Measurements from ENCODE around the gene PARPBP.

Gene PARPBP

DNA sequence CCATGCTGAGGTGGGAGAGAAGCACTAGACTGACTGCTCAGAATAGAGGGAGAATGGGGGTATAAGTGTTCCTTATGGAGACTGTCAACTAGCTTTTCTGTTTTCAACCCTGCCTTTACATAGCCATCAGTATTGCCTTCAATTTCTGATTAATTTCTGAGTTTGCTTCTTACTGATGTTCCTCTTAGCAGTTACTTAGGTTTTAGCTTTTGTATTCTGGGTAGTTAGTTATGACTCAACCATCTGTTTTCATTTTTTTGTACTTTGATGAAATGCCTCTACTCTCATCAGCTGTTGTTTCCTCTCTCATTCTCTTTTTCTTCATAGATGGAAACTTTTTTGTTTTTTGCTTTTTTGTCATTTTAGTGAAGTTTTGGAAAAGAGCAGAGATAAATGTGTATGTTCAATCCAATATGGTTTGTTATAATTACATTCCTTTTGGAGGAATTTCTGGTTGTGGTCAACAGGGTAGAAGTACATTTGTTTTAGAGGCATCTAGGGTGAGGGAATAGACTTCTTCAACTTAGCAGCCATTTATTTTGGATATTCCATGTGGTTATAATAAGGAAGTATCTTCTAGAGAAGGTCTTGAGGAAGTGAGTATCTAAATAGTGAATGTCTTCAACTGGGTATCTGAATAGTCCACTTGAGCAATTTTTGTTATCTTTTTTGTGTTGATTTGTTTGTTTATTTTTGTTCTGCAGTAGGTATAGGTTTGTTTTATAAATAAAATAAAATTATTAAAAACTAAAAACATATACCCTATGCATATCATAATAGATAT lies 48.0 kb downstream of the PARPBP start:
- no peak for TF ChIP-seq CTCF (IDR thresholded peaks at IDR 0.05; ENCODE audit: low read depth, low read length)
- H3K4me3 ChIP-seq (replicated peaks in 1 of 2; ENCODE audit: low read depth in 2 of 2, low read length in 2 of 2) = no peak overlapping the region
- DNase-seq (ENCODE audit: low read depth in 2 of 2) = peak; percentile 5 to 28

- peak; percentile 56 to 58 for DNase-seq (ENCODE audit: low read depth in 2 of 2)
- H3K4me3 ChIP-seq (replicated peaks in 1 of 2; ENCODE audit: low read depth in 2 of 2, low read length in 2 of 2) = no peak overlapping the region
- peak; percentile 73 for TF ChIP-seq CTCF (IDR thresholded peaks at IDR 0.05; ENCODE audit: low read depth, low read length)
Observed at GRCh38 chr12:102169922-102170621, 50.1 kb downstream of the PARPBP start.

- H3K4me3 ChIP-seq (replicated peaks in 1 of 2; ENCODE audit: low read depth in 2 of 2, low read length in 2 of 2) = no peak overlapping the region
- no peak for DNase-seq (ENCODE audit: low read depth in 2 of 2)
- no peak for TF ChIP-seq CTCF (IDR thresholded peaks at IDR 0.05; ENCODE audit: low read depth, low read length)
Observed at GRCh38 chr12:102171951-102172350, 52.0 kb downstream of the PARPBP start.

DNA sequence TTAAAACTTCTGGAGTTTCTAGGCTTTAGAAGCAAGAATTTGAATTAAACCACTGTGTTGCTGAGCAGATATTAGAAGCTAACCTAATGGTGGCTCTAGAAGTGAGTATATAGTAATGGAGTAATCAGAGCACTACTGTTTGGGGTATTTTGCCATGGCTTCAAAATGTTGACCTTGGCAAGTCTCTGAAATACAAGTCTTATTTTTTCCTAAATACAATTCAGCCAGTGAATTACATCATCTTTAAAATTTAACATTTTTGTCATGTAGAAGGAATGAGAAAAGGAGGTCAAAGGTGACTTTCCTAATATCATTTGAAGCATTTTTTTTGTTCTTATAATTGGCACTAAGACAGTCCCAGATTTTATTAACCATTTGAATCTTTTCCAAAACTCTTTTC lies 52.5 kb downstream of the PARPBP start:
- TF ChIP-seq CTCF (IDR thresholded peaks at IDR 0.05; ENCODE audit: low read depth, low read length) = no peak
- peak; percentile 87 to 91 for DNase-seq (ENCODE audit: low read depth in 2 of 2)
- H3K4me3 ChIP-seq (replicated peaks in 1 of 2; ENCODE audit: low read depth in 2 of 2, low read length in 2 of 2) = no peak overlapping the region

DNA sequence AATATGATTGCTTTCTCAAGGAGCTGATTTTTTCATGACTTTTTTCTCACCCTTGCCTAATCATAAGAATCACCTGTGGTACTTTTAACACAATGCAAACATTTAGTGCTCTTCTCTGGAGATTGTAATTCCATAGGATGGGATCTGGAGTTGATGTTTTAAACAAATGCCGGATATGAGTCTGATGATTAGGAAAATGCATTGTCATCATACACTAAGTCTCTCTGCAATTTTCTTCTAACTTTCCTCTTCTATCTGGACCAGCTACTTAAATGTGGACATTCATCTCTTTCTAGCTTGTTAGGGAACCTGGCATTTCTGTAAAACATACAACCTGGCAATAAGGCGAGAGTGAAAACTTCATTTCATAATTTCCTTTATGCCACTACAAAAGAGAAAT lies 54.1 kb downstream of the PARPBP start:
- DNase-seq (ENCODE audit: low read depth in 2 of 2) = no peak
- no peak overlapping the region for H3K4me3 ChIP-seq (replicated peaks in 1 of 2; ENCODE audit: low read depth in 2 of 2, low read length in 2 of 2)
- TF ChIP-seq CTCF (IDR thresholded peaks at IDR 0.05; ENCODE audit: low read depth, low read length) = no peak

DNA sequence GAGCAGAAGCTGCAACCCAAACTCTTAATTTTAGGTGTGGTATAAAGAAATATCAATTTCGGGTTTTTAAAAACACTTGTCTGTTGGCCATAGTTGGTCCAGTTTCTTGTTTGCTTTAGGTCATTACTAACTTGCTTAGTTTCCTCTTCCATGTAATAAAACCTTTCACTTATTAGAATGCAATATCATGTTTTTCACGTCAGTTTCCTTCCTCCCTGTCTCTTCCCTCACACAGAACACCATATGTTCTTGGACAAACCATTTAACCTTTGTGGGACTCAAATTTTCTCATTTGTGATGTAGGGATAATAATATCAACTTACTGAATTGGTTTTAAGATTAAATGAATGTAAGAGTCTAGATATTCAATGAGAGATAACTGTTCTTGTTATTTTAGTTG lies 54.8 kb downstream of the PARPBP start:
- TF ChIP-seq CTCF (IDR thresholded peaks at IDR 0.05; ENCODE audit: low read depth, low read length) = no peak

More for the DNA sequence above, 54.8 kb downstream of the PARPBP start:
- H3K4me3 ChIP-seq (replicated peaks in 1 of 2; ENCODE audit: low read depth in 2 of 2, low read length in 2 of 2) = no peak overlapping the region
- no peak for DNase-seq (ENCODE audit: low read depth in 2 of 2)
